HG03521 (cell line): Measurements from ENCODE around the gene CKS1B.
A peak's percentile ranks its signal among the peaks of the same experiment; 100 is the strongest.

Experiments
- ATAC-seq: cut with Tn5 transposase; IDR thresholded peaks from one replicate; pipeline ENCODE4 v1.9.1; 2021; ENCODE audit warnings: mild to moderate bottlenecking, moderate library complexity; ENCODE audit not compliant: unreplicated experiment

The CKS1B gene

DNA sequence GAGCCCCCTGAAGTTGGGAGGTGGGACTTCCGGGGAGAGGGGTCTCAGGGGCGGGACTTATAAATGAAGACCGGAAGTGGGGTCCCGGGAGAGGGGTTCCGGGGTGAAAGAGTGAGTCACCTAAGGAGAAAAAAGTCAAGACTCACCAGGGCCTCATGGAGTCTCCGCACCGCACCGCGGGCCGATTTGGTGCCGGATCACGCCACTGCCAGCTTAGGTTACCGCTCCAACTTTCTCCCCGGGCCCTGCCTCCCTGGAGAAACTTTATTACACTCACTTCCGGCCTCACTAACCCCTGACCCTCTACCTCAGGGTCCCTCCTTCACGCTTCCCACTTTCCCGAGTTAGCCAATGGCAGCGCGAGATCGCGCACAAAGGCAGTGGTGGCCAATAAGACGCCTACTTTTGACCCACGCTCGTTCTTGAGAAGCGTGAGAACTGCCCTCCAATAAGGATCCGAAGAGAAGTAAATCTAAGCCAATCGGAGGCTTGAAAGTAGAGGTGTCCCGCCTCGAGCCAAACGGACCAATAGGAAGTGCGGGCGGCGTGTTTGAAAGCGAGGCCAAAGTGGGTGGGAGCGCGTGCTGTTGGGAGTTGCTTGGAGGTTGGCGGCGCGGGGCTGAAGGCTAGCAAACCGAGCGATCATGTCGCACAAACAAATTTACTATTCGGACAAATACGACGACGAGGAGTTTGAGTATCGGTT lies at the start of gene CKS1B:
CKS1B (plus strand) TSS at position 580 of the 706 bp plus-strand sequence; CDS start at position 645, 65 bp downstream.
- ATAC-seq: peak; percentile 79

- no peak for ATAC-seq
Measured at GRCh38 chr1:154925335-154926170, 48.9 kb upstream of the CKS1B start.

DNA sequence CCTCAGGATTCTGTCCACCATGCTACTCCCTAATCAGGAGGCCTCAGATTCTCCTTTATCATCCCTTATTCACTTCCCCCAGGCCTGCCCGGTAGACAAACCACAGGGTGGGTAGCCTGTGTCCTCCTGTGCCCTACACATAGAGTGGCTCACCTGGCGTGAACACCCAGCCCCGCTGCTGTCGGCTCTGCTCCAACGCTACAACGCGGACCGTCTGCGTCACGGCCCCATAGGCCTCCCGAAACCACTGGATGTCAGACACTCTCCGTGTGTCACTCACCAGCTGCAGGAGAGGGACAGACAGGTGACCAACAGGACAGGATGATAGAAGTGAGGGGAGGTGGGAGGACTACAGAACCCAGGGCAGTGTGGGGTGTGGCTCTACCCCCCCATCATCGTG lies 48.3 kb upstream of the CKS1B start:
- ATAC-seq: no peak

DNA sequence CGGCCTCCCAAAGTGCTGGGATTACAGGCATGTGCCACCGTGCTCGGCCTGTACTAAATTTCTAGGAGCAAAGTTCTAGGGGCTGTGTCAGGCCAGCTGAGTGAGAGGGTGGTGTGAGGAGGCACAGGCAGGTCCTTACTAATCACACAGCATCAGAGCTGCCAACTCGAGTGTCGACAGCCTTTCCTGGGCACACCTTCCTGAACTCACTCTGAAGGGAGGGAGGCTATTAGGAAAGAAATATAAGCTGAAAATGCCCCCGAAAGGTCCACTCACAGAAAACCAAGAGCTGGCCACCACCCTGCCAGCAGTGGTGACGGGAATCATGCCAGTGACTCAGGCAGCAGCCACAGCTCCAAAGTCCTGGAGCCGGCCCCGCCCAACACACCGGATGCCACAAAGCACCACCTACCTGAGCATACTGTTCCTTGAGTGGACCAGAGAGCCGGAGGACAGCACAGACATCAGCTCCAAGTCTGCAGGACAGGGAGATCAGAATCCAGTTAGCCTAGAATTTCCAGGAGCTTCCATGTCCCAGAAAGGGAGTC lies 42.5 kb upstream of the CKS1B start:
- no peak for ATAC-seq

DNA sequence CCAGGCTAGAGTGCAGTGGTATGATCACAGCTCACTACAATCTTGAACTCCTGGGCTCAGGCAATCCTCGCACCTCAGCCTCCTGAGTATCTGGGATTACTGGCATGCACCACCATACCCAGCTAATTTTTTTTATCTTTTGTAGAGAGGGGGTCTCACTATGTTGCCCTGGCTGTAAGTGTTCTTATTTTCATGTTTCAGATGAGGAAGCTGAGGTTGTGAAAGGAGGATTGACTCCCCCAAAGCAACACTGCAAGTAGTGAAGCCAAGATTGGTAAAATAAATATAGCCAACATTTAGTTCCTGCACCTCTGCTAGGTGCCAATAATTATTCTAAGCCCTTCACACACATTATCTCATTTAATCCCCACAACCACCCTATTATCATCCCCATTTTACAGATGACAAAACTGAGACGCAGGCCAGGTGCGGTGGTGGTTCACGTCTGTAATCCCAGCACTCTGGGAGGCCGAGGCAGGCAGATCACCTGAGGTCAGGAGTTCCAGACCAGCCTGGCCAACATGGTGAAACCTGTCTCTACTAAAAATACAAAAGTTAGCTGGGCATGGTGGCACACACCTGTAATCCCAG lies 40.0 kb upstream of the CKS1B start:
- ATAC-seq: no peak

DNA sequence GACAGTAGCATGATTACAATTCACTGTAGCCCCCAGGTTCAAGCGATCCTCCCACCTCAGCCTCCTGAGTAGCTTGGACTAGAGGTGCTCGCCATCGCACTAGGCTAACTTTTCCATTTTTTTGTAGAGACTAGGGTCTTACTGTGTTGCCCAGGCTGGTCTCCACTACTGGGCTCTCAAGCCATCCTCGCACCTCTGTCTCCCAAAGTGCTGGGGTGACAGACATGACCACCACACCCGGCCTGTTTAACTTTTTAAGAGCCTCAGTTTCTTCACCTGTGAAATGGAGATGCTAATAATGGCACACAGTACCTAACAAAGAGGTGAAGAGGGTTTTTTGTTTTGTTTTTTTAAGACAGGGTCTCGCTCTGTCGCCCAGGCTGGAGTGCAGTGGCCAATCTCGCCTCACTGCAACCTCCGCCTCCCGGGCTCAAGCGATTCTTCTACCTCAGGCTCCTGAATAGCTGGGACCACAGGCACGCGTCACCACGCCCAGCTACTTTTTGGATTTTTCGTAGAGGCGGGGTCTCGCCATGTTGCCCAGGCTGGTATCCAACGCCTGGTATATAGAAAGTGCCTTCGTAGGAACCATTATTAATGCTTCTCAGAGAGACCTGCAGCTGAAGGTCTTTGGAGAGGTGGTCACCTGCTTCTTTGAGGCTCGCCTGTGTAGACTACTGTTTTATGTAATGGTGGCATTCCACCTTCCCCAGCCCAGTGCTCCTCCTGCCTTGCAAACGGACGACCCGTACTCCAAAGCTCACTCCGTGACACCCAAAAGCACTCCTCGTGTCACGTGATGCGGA lies 38.5 kb upstream of the CKS1B start:
- peak; percentile 5 for ATAC-seq

DNA sequence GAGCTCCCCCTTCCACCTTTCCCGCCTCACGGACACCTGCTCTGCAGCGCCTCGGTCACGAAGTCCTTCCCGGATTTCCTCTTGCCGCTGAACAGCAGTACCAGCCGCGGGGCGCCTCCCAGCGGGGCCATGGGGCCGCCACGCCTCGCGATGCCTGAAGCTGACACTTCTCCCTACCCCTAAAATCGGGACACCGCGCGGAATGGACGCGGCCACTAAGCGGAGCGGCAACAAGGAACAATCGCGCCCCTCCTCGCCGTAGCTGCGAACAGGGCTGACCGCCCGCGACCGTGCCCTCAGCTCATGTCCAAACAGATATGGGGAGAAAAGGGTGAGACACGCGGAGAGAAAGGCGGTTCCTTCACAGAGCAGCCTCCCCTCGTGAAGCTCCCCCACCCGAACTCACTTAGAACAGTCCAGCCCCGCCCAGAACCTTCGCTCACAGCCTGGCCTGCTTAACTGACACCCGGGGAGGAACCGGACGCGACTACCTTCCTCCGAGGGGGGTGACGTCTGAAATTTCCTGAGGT lies 37.9 kb upstream of the CKS1B start, which contains the start of gene PMVK:
PMVK (minus strand) TSS at position 165 of the 530 bp plus-strand sequence; CDS start at position 131, 34 bp downstream.
- peak; percentile 75 for ATAC-seq

DNA sequence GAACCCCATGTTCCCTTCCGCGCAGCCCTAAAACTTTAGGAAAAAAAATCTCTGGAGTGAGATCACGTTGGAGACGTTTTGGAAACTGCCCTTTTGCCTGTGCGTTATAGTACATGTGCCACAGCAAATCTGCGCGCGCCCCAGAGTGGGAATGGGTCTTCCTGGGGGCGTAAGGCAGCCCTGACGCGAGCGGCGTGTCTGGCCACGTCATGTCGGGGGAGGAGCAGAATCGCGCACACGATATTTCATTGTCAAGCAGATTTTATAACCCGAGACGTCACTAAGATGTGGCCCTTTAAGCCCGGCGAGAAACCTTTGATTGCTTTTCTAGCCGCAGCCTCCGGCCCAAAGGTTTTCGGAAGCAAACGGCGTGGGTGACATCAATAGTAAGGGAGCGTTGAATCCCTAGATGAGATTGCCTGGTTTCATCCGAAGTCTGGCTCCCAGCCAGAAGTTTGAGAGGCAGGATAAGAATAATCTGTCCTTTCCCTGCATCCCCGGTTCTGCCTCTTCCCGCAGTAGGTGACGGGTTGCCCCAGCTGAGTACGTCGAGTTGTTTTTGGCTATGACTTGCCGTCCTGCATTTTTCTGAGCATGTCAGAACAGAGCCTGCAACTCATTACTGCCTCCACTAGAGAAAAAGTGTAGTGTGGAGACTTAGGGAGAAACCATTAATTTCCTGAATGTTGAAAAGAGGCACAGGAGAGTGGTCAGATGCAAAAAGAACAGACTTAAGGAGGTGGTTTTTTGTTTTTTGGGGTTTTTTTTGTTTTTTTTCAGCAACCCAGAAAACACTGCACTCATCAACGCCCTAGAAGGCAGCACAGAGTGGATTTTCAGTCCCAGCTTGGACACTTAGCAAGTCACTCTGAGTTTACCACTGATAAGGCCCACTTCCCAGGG lies 37.1 kb upstream of the CKS1B start:
- peak; percentile 57 for ATAC-seq

GRCh38 chr1:154937988-154938386 lies 36.5 kb upstream of the CKS1B start:
- no peak for ATAC-seq

DNA sequence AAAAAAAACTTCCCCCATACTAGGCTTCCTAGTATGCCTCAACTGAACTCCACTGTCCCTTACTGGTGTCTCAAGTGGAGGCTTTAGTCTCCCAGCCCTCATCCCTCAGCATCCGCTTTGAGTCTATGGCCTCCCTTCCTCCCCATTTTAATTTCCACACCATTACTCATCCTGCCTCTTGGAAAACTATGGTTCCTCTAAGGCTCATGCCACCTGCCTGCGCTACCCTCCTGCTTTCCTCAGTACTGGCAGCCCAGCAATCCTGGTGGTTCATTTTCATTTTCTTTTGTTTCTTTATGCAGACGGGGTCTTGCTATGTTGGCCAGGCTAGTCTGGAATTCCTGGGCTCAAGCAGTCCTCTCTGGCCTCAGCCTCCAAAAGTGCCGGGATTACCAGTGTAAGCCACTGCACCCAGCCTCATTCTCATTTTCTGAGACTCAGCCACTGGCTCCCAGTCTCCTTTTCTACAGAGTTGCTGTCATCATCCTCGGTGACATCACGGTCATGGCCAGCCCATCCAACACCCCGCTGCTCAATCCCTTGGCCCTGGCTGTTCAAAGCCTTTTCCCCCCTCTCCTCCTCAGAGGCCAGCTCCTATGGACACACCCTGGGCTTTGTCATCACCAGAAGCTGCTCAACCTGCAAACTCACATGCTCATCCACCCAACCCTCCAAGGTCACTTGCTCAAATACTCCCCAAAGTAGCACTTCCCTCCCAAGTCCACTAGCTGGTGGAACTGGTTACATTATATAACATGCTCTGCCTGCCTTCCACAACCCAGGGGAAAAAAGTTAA lies 35.7 kb upstream of the CKS1B start:
- ATAC-seq: no peak

- ATAC-seq: no peak
Measured at GRCh38 chr1:154940213-154940560, 34.3 kb upstream of the CKS1B start.

DNA sequence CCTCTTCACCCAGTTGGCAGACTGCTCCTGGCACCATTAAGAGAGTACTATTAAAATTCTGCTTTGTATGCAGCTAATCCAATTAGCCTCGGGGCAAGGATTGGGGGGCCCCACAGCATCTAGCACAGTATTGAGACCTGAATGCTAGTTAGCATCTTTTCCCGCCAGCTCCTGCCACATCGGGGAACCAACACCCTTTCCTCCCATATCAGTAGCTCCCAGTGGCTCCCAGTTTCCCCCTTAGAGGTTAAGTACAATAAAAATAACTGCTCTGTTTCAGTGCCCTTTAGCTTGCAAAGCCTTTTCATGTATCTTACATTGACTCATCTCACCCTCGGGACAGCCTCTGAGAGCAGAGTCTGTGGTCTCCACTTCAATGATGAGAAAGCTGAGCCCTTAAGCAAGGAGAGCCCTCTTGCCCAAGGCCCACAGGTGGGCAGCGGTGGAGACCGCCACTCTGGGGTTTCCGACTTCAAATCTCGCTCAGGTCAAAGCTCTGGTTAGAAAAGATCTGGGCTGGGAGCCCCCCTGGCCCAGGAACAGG lies 33.8 kb upstream of the CKS1B start:
- ATAC-seq: no peak

DNA sequence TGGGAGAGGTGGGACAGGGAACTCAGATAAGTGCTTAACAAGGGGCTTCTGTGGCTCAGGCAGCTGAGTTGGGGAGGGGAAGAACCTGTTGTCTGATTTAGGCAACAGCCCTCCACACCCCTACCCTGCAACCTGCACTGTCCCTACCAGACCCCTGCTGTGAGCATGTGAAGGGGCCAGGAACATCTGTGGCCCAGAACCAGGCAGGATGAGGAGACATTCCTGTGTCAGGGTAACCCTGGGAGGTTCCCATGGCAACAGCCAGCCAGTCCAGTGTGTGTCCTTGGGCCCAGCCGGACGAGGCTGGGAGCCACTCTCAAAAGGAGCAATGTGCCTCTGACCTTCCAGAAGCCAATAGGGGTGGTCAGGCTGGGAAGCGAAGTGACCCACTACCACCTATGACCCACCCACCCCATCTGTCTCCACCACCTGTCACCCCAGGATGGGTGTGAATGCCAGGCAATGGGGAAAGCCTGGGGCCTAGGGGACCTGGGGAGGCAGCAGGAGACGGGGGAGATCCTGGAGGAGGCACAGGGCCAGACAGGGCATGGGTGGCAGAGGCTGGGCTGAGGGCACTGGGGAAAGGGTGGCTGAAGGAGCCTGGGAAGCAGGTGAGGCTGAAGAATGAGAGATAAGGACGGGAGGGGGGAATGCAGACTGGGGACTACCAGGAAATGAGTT lies 33.0 kb upstream of the CKS1B start:
- no peak for ATAC-seq

- no peak for ATAC-seq
Measured at GRCh38 chr1:154943649-154944400, 30.7 kb upstream of the CKS1B start.

DNA sequence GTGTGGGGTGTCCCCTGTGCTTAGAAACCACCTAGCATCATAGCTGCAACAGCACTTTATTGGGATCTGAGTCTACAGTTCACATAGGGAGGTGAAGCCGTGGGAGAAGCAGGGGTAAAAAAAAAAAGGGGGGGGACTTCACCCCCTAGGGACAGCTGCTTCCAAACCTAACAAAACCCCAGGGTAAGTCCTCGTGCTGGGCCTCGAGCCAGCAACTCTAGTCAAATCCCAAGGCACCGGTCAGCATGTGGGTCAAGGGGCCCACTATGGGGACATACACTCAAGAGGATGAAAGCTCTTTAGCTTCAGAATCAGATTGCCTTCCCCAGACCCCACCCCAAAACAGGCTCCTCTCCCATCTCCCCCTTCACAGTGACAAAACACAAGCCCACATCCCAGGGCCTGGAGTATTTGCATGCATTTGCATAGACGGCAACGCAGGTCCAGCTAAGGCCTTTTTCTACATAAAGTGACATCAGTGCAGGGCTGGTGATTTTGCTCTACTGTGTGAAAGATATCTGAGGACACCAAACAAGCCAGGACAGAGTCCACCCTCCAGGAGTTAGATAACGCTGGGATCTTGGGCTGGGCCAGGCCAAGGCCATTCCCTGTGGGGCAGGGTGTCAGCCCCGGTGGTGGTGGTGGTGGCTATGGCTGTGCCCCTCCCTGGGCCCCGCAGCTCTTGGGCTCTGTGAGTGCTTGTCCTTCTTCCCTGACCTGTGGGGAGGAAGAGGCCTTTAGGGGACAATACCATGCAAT lies 29.9 kb upstream of the CKS1B start:
- no peak for ATAC-seq
